Smooth muscle cell of the brain vasculature (primary cell): ENCODE measurements around the gene IFNLR1.

Experiments
- DNase-seq: peaks from one replicate; pipeline ENCODE4 v3.0.0-alpha.2; 2012; ENCODE audit warnings: low read depth, low spot score

Gene IFNLR1

GRCh38 chr1:24206083-24206464, 19.0 kb upstream of the IFNLR1 start:
- no peak for DNase-seq

GRCh38 chr1:24205345-24206082, 18.4 kb upstream of the IFNLR1 start:
- DNase-seq = no peak

- DNase-seq = no peak
These were observed 17.0 kb upstream of the IFNLR1 start for GRCh38 chr1:24204116-24204515.

- no peak for DNase-seq
These were observed 16.3 kb upstream of the IFNLR1 start for GRCh38 chr1:24203404-24203803.

- no peak for DNase-seq
These were observed 15.9 kb upstream of the IFNLR1 start for GRCh38 chr1:24202987-24203386.

GRCh38 chr1:24202556-24202955, 15.5 kb upstream of the IFNLR1 start:
- DNase-seq = no peak

- DNase-seq = peak; percentile 86
These were observed 14.9 kb upstream of the IFNLR1 start for GRCh38 chr1:24201941-24202440.

GRCh38 chr1:24199291-24199900, 12.3 kb upstream of the IFNLR1 start:
- DNase-seq = no peak

- no peak for DNase-seq
These were observed 11.7 kb upstream of the IFNLR1 start for GRCh38 chr1:24198766-24199165.

- DNase-seq = no peak
These were observed 8.8 kb upstream of the IFNLR1 start for GRCh38 chr1:24195874-24196273.

GRCh38 chr1:24195136-24195535, 8.0 kb upstream of the IFNLR1 start:
- DNase-seq = no peak

GRCh38 chr1:24193046-24193445, 6.0 kb upstream of the IFNLR1 start:
- no peak for DNase-seq

- no peak for DNase-seq
These were observed 4.8 kb upstream of the IFNLR1 start for GRCh38 chr1:24191860-24192259.

GRCh38 chr1:24190983-24191461, 3.9 kb upstream of the IFNLR1 start:
- DNase-seq = no peak

GRCh38 chr1:24189528-24189927, 2.4 kb upstream of the IFNLR1 start:
- no peak for DNase-seq

- no peak for DNase-seq
These were observed 437 bp downstream of the IFNLR1 start for GRCh38 chr1:24186711-24186992.

GRCh38 chr1:24186031-24186710, 918 bp downstream of the IFNLR1 start:
- DNase-seq = no peak

GRCh38 chr1:24185076-24185475, 2.0 kb downstream of the IFNLR1 start:
- no peak for DNase-seq

- no peak for DNase-seq
These were observed 5.0 kb downstream of the IFNLR1 start for GRCh38 chr1:24182061-24182460.

- no peak for DNase-seq
These were observed 5.5 kb downstream of the IFNLR1 start for GRCh38 chr1:24181619-24182018.

GRCh38 chr1:24180676-24181075, 6.4 kb downstream of the IFNLR1 start:
- DNase-seq = no peak

GRCh38 chr1:24179251-24179840, 7.7 kb downstream of the IFNLR1 start:
- DNase-seq = no peak
